ENCODE measurements around the gene ASB6. TPM values are rescaled to one million over a fixed set of nuclear protein-coding genes. Genes with fewer than 3 reads are reported as not detected.
"Not testable (repeated sequence)": the region's sequence is repeated elsewhere in the genome, so short reads cannot be mapped to it uniquely, and the experiment has no call there.

Gene ASB6
- polyA plus RNA-seq, 3 donors = 8.6 to 16.4 (median 8.9) TPM

- WGBS, 3 donors = 51 to 70% (median 56%) methylated on average over 14 of the region's 14 CpGs
Observed at GRCh38 chr9:129598089-129598596, 43.8 kb downstream of the ASB6 start.

GRCh38 chr9:129597355-129598088 lies 44.4 kb downstream of the ASB6 start:
- 4 to 15% (median 5%) methylated on average over 34 to 57 of the region's 57 CpGs for WGBS, 3 donors
- H3K27ac ChIP-seq (ENCODE audit: low read depth, low read length) = peak overlapping the region; percentile 61

More at GRCh38 chr9:129598089-129598596, 43.8 kb downstream of the ASB6 start:
- no peak overlapping the region for H3K27ac ChIP-seq (ENCODE audit: low read depth, low read length)

GRCh38 chr9:129596541-129597331 lies 45.2 kb downstream of the ASB6 start:
- 34 to 44% (median 40%) methylated on average over 25 to 33 of the region's 33 CpGs for WGBS, 3 donors
- H3K27ac ChIP-seq (ENCODE audit: low read depth, low read length) = peak overlapping the region; percentile 61

GRCh38 chr9:129595903-129596540 lies 45.9 kb downstream of the ASB6 start:
- no peak overlapping the region for H3K27ac ChIP-seq (ENCODE audit: low read depth, low read length)

GRCh38 chr9:129595311-129595741 lies 46.6 kb downstream of the ASB6 start:
- WGBS, 3 donors = 42 to 79% (median 52%) methylated on average over 5 of the region's 5 CpGs
- H3K27ac ChIP-seq (ENCODE audit: low read depth, low read length) = no peak overlapping the region

More at GRCh38 chr9:129595903-129596540, 45.9 kb downstream of the ASB6 start:
- 54 to 89% (median 65%) methylated on average over 6 of the region's 6 CpGs for WGBS, 3 donors

GRCh38 chr9:129594632-129595031 lies 47.3 kb downstream of the ASB6 start:
- no peak overlapping the region for H3K27ac ChIP-seq (ENCODE audit: low read depth, low read length)

GRCh38 chr9:129592790-129593189 lies 49.2 kb downstream of the ASB6 start:
- WGBS, 3 donors = 82 to 90% (median 84%) methylated on average over 10 of the region's 10 CpGs
- H3K27ac ChIP-seq (ENCODE audit: low read depth, low read length) = not testable (repeated sequence)

More at GRCh38 chr9:129594632-129595031, 47.3 kb downstream of the ASB6 start:
- 37 to 49% (median 43%) methylated on average over 7 of the region's 7 CpGs for WGBS, 3 donors

GRCh38 chr9:129591916-129592315 lies 50.0 kb downstream of the ASB6 start:
- WGBS, 3 donors = 80 to 85% (median 83%) methylated on average over 5 of the region's 5 CpGs
- H3K27ac ChIP-seq (ENCODE audit: low read depth, low read length) = no peak overlapping the region

GRCh38 chr9:129590466-129590865 lies 51.5 kb downstream of the ASB6 start:
- WGBS, 3 donors = 87 to 89% (median 89%) methylated on average over 6 of the region's 6 CpGs
- no peak overlapping the region for H3K27ac ChIP-seq (ENCODE audit: low read depth, low read length)

- WGBS, 3 donors = 82 to 89% (median 85%) methylated on average over 23 of the region's 23 CpGs
- no peak overlapping the region for H3K27ac ChIP-seq (ENCODE audit: low read depth, low read length)
Observed at GRCh38 chr9:129587487-129588262, 54.3 kb downstream of the ASB6 start.

GRCh38 chr9:129586685-129587084 lies 55.3 kb downstream of the ASB6 start:
- 55 to 76% (median 60%) methylated on average over 7 to 8 of the region's 8 CpGs for WGBS, 3 donors
- no peak overlapping the region for H3K27ac ChIP-seq (ENCODE audit: low read depth, low read length)

- WGBS, 3 donors = 90 to 96% (median 94%) methylated on average over 1 of the region's 1 CpG
- H3K27ac ChIP-seq (ENCODE audit: low read depth, low read length) = no peak overlapping the region
Observed at GRCh38 chr9:129586245-129586644, 55.7 kb downstream of the ASB6 start.

- WGBS, 3 donors = 85 to 100% (median 93%) methylated on average over 1 of the region's 1 CpG
- H3K27ac ChIP-seq (ENCODE audit: low read depth, low read length) = no peak overlapping the region
Observed at GRCh38 chr9:129585352-129585751, 56.6 kb downstream of the ASB6 start.

Other genes with a start within 250 kb of the ASB6 start
- gene C9orf50, start 21.1 kb downstream of the ASB6 start, polyA plus RNA-seq = under 1 TPM in 1 of 3 donors, not detected in 2; 0.04 TPM
- gene NTMT1, start 16.0 kb downstream of the ASB6 start, polyA plus RNA-seq = 10 to 100 TPM; 34.2 to 44.5 (median 35.5) TPM
- gene PRRX2, start 23.5 kb upstream of the ASB6 start, polyA plus RNA-seq = 10 to 100 TPM in 1 of 3 donors, 1 to 10 TPM in 1, under 1 TPM in 1; 0.92 to 13.4 (median 9.3) TPM
- 10 to 100 TPM in 2 of 3 donors, under 1 TPM in 1; 0.67 to 25.8 (median 13.3) TPM for gene PTGES, start 110.9 kb upstream of the ASB6 start, polyA plus RNA-seq
- gene TOR1B, start 161.0 kb upstream of the ASB6 start, polyA plus RNA-seq = 10 to 100 TPM; 10.1 to 12.6 (median 10.9) TPM
- 10 to 100 TPM; 16.0 to 29.6 (median 16.1) TPM for gene TOR1A, start 182.0 kb upstream of the ASB6 start, polyA plus RNA-seq
- 10 to 100 TPM; 39.1 to 70.7 (median 41.9) TPM for gene C9orf78, start 193.1 kb upstream of the ASB6 start, polyA plus RNA-seq
- 10 to 100 TPM; 12.7 to 15.9 (median 15.7) TPM for gene USP20, start 193.3 kb upstream of the ASB6 start, polyA plus RNA-seq

Measured in adipose tissue (tissue), 3 donors.